Erythroblast (primary cell): ENCODE results near the gene SLC25A34.

Experiments
- GATA1 ChIP-seq: IDR thresholded peaks from 2 replicates; pipeline ENCODE4 v1.6.1; 2011; ENCODE audit warnings: low read depth, mild to moderate bottlenecking, control low read depth, low read length, moderate library complexity
- POLR2A ChIP-seq: IDR thresholded peaks from 2 replicates; pipeline ENCODE4 v1.6.1; 2011; ENCODE audit warnings: mild to moderate bottlenecking, low read length

GRCh38 chr1:15728937-15729657, 7.0 kb upstream of the SLC25A34 start:
- TF ChIP-seq POLR2A (no peak), GATA1 (no peak)
